GM15510 (cell line): ENCODE results near the gene TMX3.

Experiments
- POLR2A ChIP-seq: IDR thresholded peaks from 3 replicates; pipeline ENCODE4 v1.6.1; 2011; ENCODE audit warnings: borderline replicate concordance; ENCODE audit not compliant: insufficient read length; ENCODE audit errors: extremely low read depth

The TMX3 gene

GRCh38 chr18:68714712-68715496 is at the start of gene TMX3:
Gene TMX3, minus strand, starts transcription at chr18:68715108. Its CDS starts 127 bp downstream, at chr18:68714981.
- TF ChIP-seq POLR2A = peak; percentile 71

GRCh38 chr18:68764016-68764415 is 49.1 kb upstream of the TMX3 start:
- TF ChIP-seq POLR2A = no peak

GRCh38 chr18:68763083-68763482 is 48.2 kb upstream of the TMX3 start:
- no peak for TF ChIP-seq POLR2A

- TF ChIP-seq POLR2A = no peak
Measured at GRCh38 chr18:68759308-68759707, 44.4 kb upstream of the TMX3 start.

- TF ChIP-seq POLR2A = no peak
Measured at GRCh38 chr18:68757126-68757525, 42.2 kb upstream of the TMX3 start.

- no peak for TF ChIP-seq POLR2A
Measured at GRCh38 chr18:68742206-68742605, 27.3 kb upstream of the TMX3 start.

- TF ChIP-seq POLR2A = no peak
Measured at GRCh38 chr18:68740966-68741365, 26.1 kb upstream of the TMX3 start.

- no peak for TF ChIP-seq POLR2A
Measured at GRCh38 chr18:68739462-68739861, 24.6 kb upstream of the TMX3 start.

- TF ChIP-seq POLR2A = no peak
Measured at GRCh38 chr18:68738564-68738963, 23.7 kb upstream of the TMX3 start.

- TF ChIP-seq POLR2A = no peak
Measured at GRCh38 chr18:68735483-68736343, 20.8 kb upstream of the TMX3 start.

- TF ChIP-seq POLR2A = no peak
Measured at GRCh38 chr18:68734308-68734707, 19.4 kb upstream of the TMX3 start.

GRCh38 chr18:68733707-68734106 is 18.8 kb upstream of the TMX3 start:
- TF ChIP-seq POLR2A = no peak

GRCh38 chr18:68728081-68728700 is 13.3 kb upstream of the TMX3 start:
- no peak for TF ChIP-seq POLR2A

- no peak for TF ChIP-seq POLR2A
Measured at GRCh38 chr18:68727506-68727905, 12.6 kb upstream of the TMX3 start.

- TF ChIP-seq POLR2A = no peak
Measured at GRCh38 chr18:68725346-68725745, 10.4 kb upstream of the TMX3 start.
